ENCODE results near the gene CHPF2. TPM values are rescaled to one million over a fixed set of nuclear protein-coding genes. Genes with fewer than 3 reads are reported as not detected.
A peak's percentile ranks its signal among the peaks of the same experiment; 100 is the strongest.

CHPF2 gene
- total RNA-seq, 2 experiments from 2014 or later = 34.7 to 36.1 TPM

DNA sequence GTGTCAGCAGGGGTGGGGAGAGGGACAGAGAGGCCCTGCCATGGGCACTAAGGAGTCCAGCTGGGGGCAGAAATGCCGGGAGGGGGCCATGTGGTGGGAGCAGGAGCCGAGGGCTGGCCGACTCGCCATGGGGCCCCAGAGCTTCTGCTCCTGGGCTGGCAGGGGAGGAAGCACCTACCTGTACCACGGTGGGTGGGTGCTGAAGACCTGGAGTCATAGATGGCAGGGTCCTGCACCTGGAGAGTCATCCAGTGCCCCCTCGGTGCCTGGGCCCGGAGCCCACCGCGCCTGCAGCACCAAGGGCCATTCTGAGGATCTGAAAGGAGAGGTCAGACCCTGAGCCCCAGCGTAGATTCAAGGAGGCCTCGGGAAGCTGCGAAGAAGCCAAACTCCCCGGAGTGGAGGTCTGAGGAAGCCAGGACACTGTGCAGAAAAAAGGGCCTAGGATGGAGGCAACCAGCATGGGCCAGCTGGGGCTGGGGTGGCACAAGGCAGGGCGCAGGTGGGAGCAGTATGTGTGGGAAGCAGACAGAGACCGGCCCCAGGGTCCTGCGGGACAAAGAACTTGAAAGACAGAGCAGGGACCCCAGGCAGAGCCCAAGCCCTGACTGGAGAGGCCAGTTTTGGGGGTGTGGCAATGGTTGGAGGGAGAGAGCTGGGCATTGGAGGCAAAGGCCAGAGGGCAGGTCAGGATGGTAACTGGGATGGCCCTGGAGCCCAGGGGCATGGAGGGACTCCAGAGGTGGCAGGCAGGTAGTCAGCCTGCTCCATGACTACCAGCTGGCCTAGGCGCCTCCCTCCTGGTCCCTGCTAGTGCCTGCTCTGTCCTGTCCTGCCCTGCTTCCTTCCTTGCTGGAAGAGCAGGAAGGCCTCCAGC, 42.9 kb downstream of the CHPF2 start:
- DNase-seq (no peak), ATAC-seq (no peak)
- H3K36me3 Mint-ChIP-seq (ENCODE audit: low read depth) = no peaks in the 10 kb centered on the region
- no peak overlapping the region for H3K27ac Mint-ChIP-seq
- peaks cover 8% of the 10 kb centered on the region for H3K27me3 Mint-ChIP-seq (ENCODE audit: low read depth)
- H3K4me3 Mint-ChIP-seq = peak overlapping the region; percentile 32
- H3K9me3 Mint-ChIP-seq (ENCODE audit: insufficient read depth) = no peaks in the 10 kb centered on the region
- ChIA-PET CTCF (no interaction called here), POLR2A (interaction anchor here (0.5 kb wide), 1 partner anchor 889 kb away, joined by 3 read pairs; no protein-coding TSS in a partner anchor)
- peaks cover 19% of the 10 kb centered on the region for H3K4me1 Mint-ChIP-seq (ENCODE audit: low read depth)

DNA sequence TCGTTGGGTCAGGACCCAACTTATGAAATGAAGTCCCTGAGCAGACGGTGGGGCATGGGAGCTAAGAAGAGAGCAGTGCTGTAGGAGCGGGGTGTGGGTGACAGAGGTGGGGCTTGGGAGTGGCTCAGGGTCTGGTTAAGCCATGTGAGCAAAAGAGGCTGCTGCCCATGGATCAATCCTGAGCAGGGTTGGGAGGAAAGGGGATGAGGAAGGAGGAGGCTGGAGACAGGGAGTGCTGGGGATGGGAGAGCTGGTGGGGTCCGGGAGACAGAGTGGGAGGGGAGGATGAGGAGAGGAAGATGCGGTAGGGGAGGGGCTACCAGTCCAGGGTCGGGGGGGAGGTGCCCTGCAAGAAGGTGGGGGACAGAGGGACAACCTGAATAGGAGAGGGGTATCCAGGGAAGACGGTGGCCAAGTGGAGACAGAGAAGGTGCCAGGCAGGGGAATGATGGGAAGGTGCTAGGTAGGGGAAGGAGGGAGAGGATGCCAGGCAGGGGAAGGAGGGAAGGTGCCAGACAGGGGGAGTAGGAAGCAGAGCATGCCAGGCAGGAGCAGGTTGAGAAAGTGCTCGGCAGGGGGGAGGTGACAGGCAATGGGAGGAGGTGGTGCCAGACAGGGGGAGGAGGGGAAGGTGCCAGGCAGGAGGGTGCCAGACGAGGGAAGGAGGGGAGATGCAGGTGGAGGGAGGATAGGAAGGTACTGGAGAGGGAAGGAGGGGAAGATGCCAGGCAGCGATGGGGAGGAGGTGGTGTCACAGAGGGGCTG, 43.7 kb downstream of the CHPF2 start:
- H3K27me3 Mint-ChIP-seq (ENCODE audit: low read depth) = peaks cover 14% of the 10 kb centered on the region
- DNase-seq (no peak), ATAC-seq (no peak)
- no peaks in the 10 kb centered on the region for H3K36me3 Mint-ChIP-seq (ENCODE audit: low read depth)
- H3K4me1 Mint-ChIP-seq (ENCODE audit: low read depth) = peaks cover 19% of the 10 kb centered on the region
- H3K9me3 Mint-ChIP-seq (ENCODE audit: insufficient read depth) = no peaks in the 10 kb centered on the region
- H3K27ac Mint-ChIP-seq = no peak overlapping the region
- ChIA-PET CTCF (no interaction called here), POLR2A (interaction anchor here (0.5 kb wide), 1 partner anchor 890 kb away, joined by 3 read pairs; no protein-coding TSS in a partner anchor)
- peak overlapping the region; percentile 20 for H3K4me3 Mint-ChIP-seq

DNA sequence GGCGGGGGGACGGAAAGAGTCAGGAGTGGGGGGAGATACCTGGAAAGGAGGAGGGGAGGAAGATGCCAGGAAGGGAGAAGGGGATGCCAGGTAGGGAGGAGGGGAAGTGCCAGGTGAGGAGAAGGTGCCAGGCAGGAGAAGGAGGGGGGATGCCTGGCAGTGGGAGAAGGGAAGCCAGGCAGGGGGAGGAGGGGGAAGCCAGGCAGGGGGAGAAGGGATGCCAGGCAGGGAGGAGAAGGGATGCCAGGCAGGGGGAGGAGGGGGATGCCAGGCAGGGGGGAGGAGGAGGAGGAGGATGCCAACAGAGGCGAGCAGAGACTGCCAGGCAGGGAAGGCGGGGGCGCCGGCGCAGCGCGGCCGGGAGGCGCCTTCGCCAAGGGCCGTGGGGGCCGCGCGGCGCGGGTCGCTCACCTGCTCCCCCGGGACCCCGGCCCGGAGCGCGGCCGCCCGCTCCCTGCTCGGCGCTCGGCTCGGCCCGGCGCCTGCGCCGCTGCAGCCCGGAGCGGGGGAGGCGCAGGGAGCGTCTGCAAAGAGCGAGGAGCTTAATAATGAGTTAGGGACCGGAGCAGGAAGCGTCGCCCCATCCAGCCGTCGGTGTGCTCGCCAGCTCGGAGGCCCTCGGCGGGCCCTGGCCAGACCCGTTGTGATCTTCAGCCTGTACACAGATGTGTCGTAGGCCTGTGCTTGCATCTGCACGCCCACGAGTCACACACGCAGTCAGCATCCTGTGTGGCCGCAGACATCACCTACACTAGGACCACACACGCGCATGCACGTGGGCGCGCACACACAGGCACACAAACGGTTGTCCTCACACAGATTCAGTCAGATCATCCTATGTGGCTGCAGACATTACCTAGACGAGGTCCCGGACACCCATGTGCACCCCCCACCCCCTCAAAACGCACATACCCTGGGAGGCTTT, 44.6 kb downstream of the CHPF2 start:
- peaks cover 19% of the 10 kb centered on the region for H3K27me3 Mint-ChIP-seq (ENCODE audit: low read depth)
- H3K9me3 Mint-ChIP-seq (ENCODE audit: insufficient read depth) = no peaks in the 10 kb centered on the region
- ATAC-seq = peak; percentile 85
- peak overlapping the region; percentile 37 for H3K27ac Mint-ChIP-seq
- POLR2A ChIA-PET = interaction anchor here (0.7 kb wide), 1 partner anchor 14 kb away, joined by 3 read pairs; no protein-coding TSS in a partner anchor
- no peaks in the 10 kb centered on the region for H3K36me3 Mint-ChIP-seq (ENCODE audit: low read depth)
- DNase-seq = peak; percentile 59
- CTCF ChIA-PET = interaction anchor here (1.0 to 1.1 kb wide), 2 partner anchors 33 to 90 kb away, joined by 3 to 6 read pairs; no protein-coding TSS in a partner anchor
- peak overlapping the region; percentile 66 for H3K4me3 Mint-ChIP-seq
- peaks cover 14% of the 10 kb centered on the region for H3K4me1 Mint-ChIP-seq (ENCODE audit: low read depth)

DNA sequence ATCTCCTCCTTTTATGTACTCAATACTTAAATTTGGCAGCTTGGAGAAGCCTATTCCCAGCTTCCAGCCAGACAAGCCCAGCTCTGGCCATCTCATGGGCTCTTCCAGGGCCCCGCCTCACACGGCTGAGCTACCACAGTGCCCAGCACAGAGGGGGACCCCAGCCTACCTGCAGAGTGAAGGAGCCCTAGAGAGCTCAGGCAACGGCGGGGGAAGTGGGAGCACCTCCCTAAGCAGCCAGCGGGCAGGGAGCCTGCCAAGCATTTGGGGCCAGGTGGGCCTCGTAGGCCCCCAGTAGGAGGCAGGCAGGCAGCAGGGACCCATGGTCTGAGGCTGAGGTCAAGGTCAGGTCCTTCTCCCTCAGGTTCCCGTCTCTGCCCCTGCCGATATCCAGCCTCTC, 45.3 kb downstream of the CHPF2 start:
- Mint-ChIP-seq H3K27ac (no peak overlapping the region), H3K36me3 (ENCODE audit: low read depth) (no peaks in the 10 kb centered on the region), H3K27me3 (ENCODE audit: low read depth) (peaks cover 23% of the 10 kb centered on the region), H3K4me1 (ENCODE audit: low read depth) (peaks cover 8% of the 10 kb centered on the region), H3K4me3 (peak overlapping the region; percentile 66), H3K9me3 (ENCODE audit: insufficient read depth) (no peaks in the 10 kb centered on the region)
- CTCF ChIA-PET = interaction anchor here (0.9 to 1.1 kb wide), 3 partner anchors 33 to 89 kb away, joined by 3 to 6 read pairs (median 3); no protein-coding TSS in a partner anchor
- ATAC-seq (no peak), DNase-seq (no peak)
- POLR2A ChIA-PET = interaction anchor here (0.6 to 1.0 kb wide), 3 partner anchors 15 to 83 kb away, joined by 3 read pairs; no protein-coding TSS in a partner anchor

DNA sequence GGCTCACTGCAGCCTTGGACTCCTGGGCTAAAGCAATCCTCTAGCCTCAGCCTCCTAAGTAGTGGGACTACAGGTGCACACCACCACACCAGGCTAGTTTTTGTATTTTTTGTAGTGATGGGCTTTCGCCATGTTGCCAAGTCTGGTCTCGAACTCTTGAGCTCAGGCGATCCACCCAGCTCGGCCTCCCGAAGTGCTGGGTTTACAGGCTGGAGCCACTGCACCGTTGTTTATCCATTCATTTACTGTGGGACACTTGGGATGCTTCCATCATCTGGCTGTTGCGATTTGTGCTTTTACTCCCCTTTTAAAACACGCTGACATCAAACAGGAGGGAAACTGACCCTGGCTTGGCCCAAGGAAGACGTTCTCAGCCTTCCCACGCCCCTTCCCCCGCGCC, 46.7 kb downstream of the CHPF2 start:
- Mint-ChIP-seq H3K4me1 (ENCODE audit: low read depth) (peaks cover 7% of the 10 kb centered on the region), H3K27me3 (ENCODE audit: low read depth) (peaks cover 30% of the 10 kb centered on the region), H3K9me3 (ENCODE audit: insufficient read depth) (no peaks in the 10 kb centered on the region), H3K4me3 (no peak overlapping the region), H3K36me3 (ENCODE audit: low read depth) (no peaks in the 10 kb centered on the region), H3K27ac (no peak overlapping the region)
- DNase-seq (no peak), ATAC-seq (no peak)
- ChIA-PET POLR2A (interaction anchor here (0.6 kb wide), 1 partner anchor 52 kb away, joined by 3 read pairs; no protein-coding TSS in a partner anchor), CTCF (interaction anchor here (1.1 kb wide), 1 partner anchor 27 kb away, joined by 3 read pairs; no protein-coding TSS in a partner anchor)

DNA sequence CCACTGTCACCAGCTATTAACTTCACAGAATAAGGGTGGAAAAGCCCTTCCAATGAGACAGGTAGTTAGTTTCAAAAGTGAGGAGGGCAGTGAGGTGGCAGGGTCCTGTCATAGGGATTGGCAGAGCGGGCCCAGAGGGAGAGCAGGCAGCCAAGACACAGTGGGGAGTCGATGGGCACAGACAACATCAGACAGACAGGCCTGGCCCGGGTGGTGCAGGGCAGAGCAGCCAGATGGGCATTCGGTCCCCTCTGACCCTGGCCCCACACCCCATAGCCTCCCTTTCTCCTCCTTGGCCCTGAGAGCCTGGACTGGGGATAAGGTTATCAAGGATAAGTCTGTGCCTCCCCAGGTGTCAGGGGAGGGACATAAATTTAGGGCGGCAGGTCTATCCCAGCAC, 47.6 kb downstream of the CHPF2 start:
- Mint-ChIP-seq H3K9me3 (ENCODE audit: insufficient read depth) (no peaks in the 10 kb centered on the region), H3K27ac (no peak overlapping the region), H3K4me1 (ENCODE audit: low read depth) (peaks cover 7% of the 10 kb centered on the region), H3K36me3 (ENCODE audit: low read depth) (no peaks in the 10 kb centered on the region), H3K4me3 (no peak overlapping the region), H3K27me3 (ENCODE audit: low read depth) (peaks cover 35% of the 10 kb centered on the region)
- POLR2A ChIA-PET = interaction anchor here (0.6 kb wide), 1 partner anchor 25 kb away, joined by 3 read pairs; no protein-coding TSS in a partner anchor
- no peak for DNase-seq
- ATAC-seq = no peak
- CTCF ChIA-PET = no interaction called here

DNA sequence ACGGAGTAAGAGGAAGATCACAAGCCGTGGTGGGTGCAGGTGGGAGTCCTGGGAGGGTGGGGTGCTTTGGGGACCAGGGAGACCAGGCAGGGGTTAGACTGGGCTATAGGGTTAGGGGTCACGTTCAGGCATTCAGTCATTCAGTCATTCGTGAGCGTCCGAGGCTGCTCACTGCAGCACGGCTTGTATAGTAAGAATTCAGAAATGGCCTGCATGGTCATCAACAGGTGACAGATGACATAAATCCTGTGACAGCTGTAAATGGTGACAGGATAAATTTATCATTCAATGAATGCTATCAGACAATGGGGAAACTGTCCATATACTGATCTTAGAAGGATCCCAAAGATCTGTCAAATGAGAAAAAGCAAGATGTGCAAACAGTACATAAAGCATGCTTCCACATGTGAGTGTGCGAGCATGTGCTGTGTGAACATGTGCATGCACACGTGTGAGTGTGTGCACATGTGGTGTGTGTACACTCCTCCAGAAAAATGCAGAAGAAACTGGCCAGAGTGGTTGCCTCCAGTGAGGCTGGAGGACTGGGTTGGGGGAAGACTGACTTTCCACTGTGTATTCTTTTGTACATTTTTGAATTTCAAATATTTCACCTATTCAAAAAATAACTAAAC, 48.2 kb downstream of the CHPF2 start:
- H3K27me3 Mint-ChIP-seq (ENCODE audit: low read depth) = peaks cover 42% of the 10 kb centered on the region
- ATAC-seq = no peak
- CTCF ChIA-PET = no interaction called here

DNA sequence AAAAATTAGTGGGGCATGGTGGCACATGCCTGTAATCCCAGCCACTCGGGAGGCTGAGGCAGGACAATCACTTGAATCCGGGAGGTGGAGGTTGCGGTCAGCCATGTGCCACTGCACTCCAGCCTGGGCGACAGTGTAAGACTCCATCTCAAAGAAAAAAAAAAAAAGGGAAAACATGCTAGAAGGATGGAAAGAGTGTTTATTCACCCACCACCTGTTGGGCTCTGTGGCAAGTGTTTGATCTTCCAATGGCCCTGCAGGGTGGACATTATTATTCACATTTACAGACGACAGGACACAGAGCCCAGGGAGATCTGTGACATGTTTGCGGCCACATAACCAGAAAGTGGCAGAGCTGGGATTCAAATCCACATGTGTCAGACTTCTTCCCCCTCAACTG, 49.4 kb downstream of the CHPF2 start:
- Mint-ChIP-seq H3K9me3 (ENCODE audit: insufficient read depth) (no peaks in the 10 kb centered on the region), H3K4me1 (ENCODE audit: low read depth) (peaks cover 7% of the 10 kb centered on the region), H3K27ac (no peak overlapping the region), H3K27me3 (ENCODE audit: low read depth) (peaks cover 42% of the 10 kb centered on the region), H3K4me3 (no peak overlapping the region), H3K36me3 (ENCODE audit: low read depth) (no peaks in the 10 kb centered on the region)
- no peak for DNase-seq
- ChIA-PET CTCF (no interaction called here), POLR2A (no interaction called here)
- ATAC-seq = no peak

More for the DNA sequence above, 48.2 kb downstream of the CHPF2 start:
- H3K27ac Mint-ChIP-seq = no peak overlapping the region
- no peaks in the 10 kb centered on the region for H3K9me3 Mint-ChIP-seq (ENCODE audit: insufficient read depth)
- no peak for DNase-seq
- H3K4me1 Mint-ChIP-seq (ENCODE audit: low read depth) = peaks cover 7% of the 10 kb centered on the region
- POLR2A ChIA-PET = no interaction called here
- H3K4me3 Mint-ChIP-seq = no peak overlapping the region
- no peaks in the 10 kb centered on the region for H3K36me3 Mint-ChIP-seq (ENCODE audit: low read depth)

DNA sequence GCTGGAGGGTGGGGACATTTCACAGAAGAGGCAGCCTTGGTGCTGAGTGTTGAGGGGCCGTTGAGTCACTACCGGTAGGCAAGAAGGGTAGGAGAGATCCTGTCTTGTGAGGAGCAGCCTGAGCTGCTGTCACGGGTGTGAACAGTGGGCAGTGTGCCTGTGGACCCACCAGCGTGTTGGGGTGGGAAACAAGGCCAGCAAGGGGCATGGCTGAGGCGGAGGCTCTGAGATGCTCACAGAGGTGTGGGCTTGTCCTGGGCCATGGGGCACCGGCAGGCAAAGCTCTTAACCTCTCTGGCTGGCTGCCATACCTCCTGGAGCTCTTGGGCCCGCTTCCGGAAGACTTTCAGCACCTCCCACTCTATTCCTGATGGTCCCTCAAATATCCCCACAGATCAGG, 49.8 kb downstream of the CHPF2 start:
- DNase-seq (no peak), ATAC-seq (no peak)
- no peaks in the 10 kb centered on the region for H3K9me3 Mint-ChIP-seq (ENCODE audit: insufficient read depth)
- H3K4me3 Mint-ChIP-seq = no peak overlapping the region
- ChIA-PET POLR2A (interaction anchor here (0.6 kb wide), 1 partner anchor 19 kb away, joined by 3 read pairs; no protein-coding TSS in a partner anchor), CTCF (no interaction called here)
- H3K27me3 Mint-ChIP-seq (ENCODE audit: low read depth) = peaks cover 42% of the 10 kb centered on the region
- peaks cover 6% of the 10 kb centered on the region for H3K4me1 Mint-ChIP-seq (ENCODE audit: low read depth)
- H3K36me3 Mint-ChIP-seq (ENCODE audit: low read depth) = no peaks in the 10 kb centered on the region
- no peak overlapping the region for H3K27ac Mint-ChIP-seq

DNA sequence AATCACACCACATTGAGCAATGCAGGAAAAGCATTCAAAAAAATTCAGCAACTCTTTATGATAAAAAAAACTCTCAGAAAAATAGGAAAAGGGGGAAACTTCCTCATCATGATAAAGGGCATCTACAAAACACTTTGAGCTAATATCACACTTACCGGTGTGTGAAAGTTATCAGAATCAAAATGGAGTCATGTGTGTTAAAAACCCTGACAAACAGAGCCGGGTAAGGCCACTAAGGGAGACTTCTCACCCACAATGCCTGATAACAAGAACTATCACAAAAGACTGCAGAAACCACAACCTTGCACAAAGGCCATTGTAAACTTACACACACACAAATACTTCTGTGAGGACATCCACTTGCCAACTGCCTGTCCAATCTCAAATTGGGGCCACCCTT, 51.0 kb downstream of the CHPF2 start:
- Mint-ChIP-seq H3K36me3 (ENCODE audit: low read depth) (no peaks in the 10 kb centered on the region), H3K4me1 (ENCODE audit: low read depth) (no peaks in the 10 kb centered on the region), H3K27ac (no peak overlapping the region), H3K4me3 (no peak overlapping the region), H3K9me3 (ENCODE audit: insufficient read depth) (no peaks in the 10 kb centered on the region), H3K27me3 (ENCODE audit: low read depth) (peaks cover 42% of the 10 kb centered on the region)
- ChIA-PET CTCF (no interaction called here), POLR2A (no interaction called here)
- ATAC-seq (no peak), DNase-seq (no peak)

DNA sequence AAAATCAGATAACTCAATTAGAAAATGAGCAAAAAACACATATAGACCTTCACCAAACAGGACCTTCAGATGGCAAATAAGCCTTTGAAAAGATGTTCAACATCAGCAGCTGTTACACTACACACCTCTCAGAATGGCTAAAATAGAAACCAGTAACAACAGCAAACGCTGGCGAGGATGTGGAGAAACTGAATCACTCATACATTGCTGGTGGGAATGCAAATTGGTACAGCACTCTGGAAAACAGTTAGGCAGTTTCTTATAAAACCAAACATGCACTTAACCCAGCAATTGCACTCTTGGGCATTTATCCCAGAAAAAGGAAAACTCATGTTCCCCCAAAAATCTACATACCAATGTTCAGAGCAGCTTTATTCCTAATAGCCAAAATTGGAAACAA, 53.9 kb downstream of the CHPF2 start:
- ChIA-PET POLR2A (no interaction called here), CTCF (interaction anchor here (0.6 to 0.7 kb wide), 2 partner anchors 139 to 508 kb away, joined by 3 read pairs; no protein-coding TSS in a partner anchor)
- H3K9me3 Mint-ChIP-seq (ENCODE audit: insufficient read depth) = no peaks in the 10 kb centered on the region
- no peak for ATAC-seq
- peaks cover 32% of the 10 kb centered on the region for H3K27me3 Mint-ChIP-seq (ENCODE audit: low read depth)
- H3K36me3 Mint-ChIP-seq (ENCODE audit: low read depth) = no peaks in the 10 kb centered on the region
- H3K27ac Mint-ChIP-seq = no peak overlapping the region
- no peak for DNase-seq
- H3K4me3 Mint-ChIP-seq = no peak overlapping the region
- no peaks in the 10 kb centered on the region for H3K4me1 Mint-ChIP-seq (ENCODE audit: low read depth)

Measured in activated CD8-positive, alpha-beta T cell treated with anti-CD3 and anti-CD28 coated beads, Interleukin-2, amount 10 ng/mL, durations not matched to agents 7 days and 5 days (primary cell).